A549 (cell line): ENCODE data around the gene POLD2. TPM values are rescaled to one million over a fixed set of nuclear protein-coding genes. Genes with fewer than 3 reads are reported as not detected.

Experiments
- ATAC-seq, 2 experiments: fragments of 200-7000 bp in 1 of 2; fragments of >200 bp in 1 of 2; cut with Nextera tagmentation in 1 of 2; cut with Tn5 transposase in 1 of 2; 3 replicates each; pipeline versions ENCODE4 v1.8.0 to v1.9.1; 2018 to 2020; ENCODE audit warnings: mild to moderate bottlenecking in 1 of 2, moderate library complexity in 1 of 2
- CTCF ChIA-PET: fragments of 300-600 bp; sonication (Branson Sonifier 250); formaldehyde crosslinking; extraction: SDS; loops from one replicate; lab custom pipeline; 2021; ENCODE audit warnings: antibody characterized with exemption, inconsistent platforms; lab: Yijun Ruan, JAX
- POLR2A ChIA-PET: fragments of 350-600 bp; formaldehyde crosslinking; extraction: SDS; loops from one replicate; lab custom pipeline; 2021; ENCODE audit warnings: antibody characterized with exemption, inconsistent platforms; lab: Yijun Ruan, JAX
- DNase-seq, 2 experiments: peaks; one replicate each; pipeline versions ENCODE4 v3.0.0 to v3.0.0-alpha.2; 2011 to 2016; ENCODE audit warnings: low read depth in 1 of 2, low spot score in 1 of 2
- FAIRE-seq: peaks from 2 replicates; lab custom pipeline; 2011; peaks lifted over from hg19 to GRCh38; lab: Jason Lieb, UNC
- H3K27ac ChIP-seq, 2 experiments: fragments of >200 bp; sonication (Bioruptor Twin); formaldehyde crosslinking; 3 replicates each; pipeline ENCODE4 v1.5.1; 2016 to 2017
- H3K4me1 ChIP-seq: fragments of >200 bp; sonication (Bioruptor Twin); formaldehyde crosslinking; 3 replicates; pipeline ENCODE4 v1.6.1; 2016
- H3K4me2 ChIP-seq: fragments of >200 bp; sonication (Bioruptor Twin); formaldehyde crosslinking; 3 replicates; pipeline ENCODE4 v1.6.1; 2016
- H3K4me3 ChIP-seq: fragments of >200 bp; sonication (Bioruptor Twin); formaldehyde crosslinking; 3 replicates; pipeline ENCODE4 v1.5.1; 2016
- H3K9me3 ChIP-seq: fragments of >200 bp; sonication (Bioruptor Twin); formaldehyde crosslinking; 3 replicates; pipeline ENCODE4 v1.6.1; 2016
- BHLHE40 ChIP-seq: IDR thresholded peaks from 2 replicates; pipeline ENCODE4 v1.6.1; 2012; ENCODE audit warnings: low read depth, low read length, inconsistent platforms
- CBX8 ChIP-seq: fragments of 200-600 bp; sonication (generic); IDR thresholded peaks from 2 replicates; pipeline ENCODE4 v1.6.1; 2016
- CEBPB ChIP-seq, 2 experiments: fragments of >200 bp in 1 of 2; sonication (Bioruptor Twin) in 1 of 2; formaldehyde crosslinking in 1 of 2; IDR thresholded peaks; 2 replicates each; pipeline ENCODE4 v1.6.1; 2012 to 2016
- CHD2 ChIP-seq: fragments of 150-350 bp; IDR thresholded peaks from 2 replicates; pipeline ENCODE4 v1.6.1; 2014; ENCODE audit warnings: low read length; ENCODE audit not compliant: partially characterized antibody
- CHD4 ChIP-seq: fragments of 200-600 bp; sonication (generic); IDR thresholded peaks from 2 replicates; pipeline ENCODE4 v1.6.1; 2016; ENCODE audit warnings: antibody characterized with exemption, mild to moderate bottlenecking, borderline replicate concordance
- EHF ChIP-seq: fragments of 250-450 bp; sonication (Bioruptor Pico); IDR thresholded peaks from 2 replicates; pipeline ENCODE4 v1.5.0; 2020; ENCODE audit warnings: mild to moderate bottlenecking
- ESRRA ChIP-seq: fragments of 150-350 bp; IDR thresholded peaks from 2 replicates; pipeline ENCODE4 v1.6.1; 2014; ENCODE audit warnings: mild to moderate bottlenecking, low read length, borderline replicate concordance
- FOXS1 ChIP-seq: fragments of 250-450 bp; sonication (Bioruptor Pico); IDR thresholded peaks from 2 replicates; pipeline ENCODE4 v1.5.0; 2020; ENCODE audit warnings: mild to moderate bottlenecking, moderate library complexity
- MAZ ChIP-seq: fragments of 150-350 bp; IDR thresholded peaks from 2 replicates; pipeline ENCODE4 v1.6.1; 2014; ENCODE audit warnings: antibody characterized with exemption, low read depth, low read length, borderline replicate concordance
- MYC ChIP-seq: IDR thresholded peaks from 2 replicates; pipeline ENCODE4 v1.6.1; 2012; ENCODE audit warnings: mild to moderate bottlenecking, inconsistent platforms, low read length, improper control_type of control experiment, borderline replicate concordance
- NFE2L2 ChIP-seq: fragments of 150-350 bp; conservative IDR thresholded peaks from 2 replicates; pipeline ENCODE4 v1.6.1; 2014; ENCODE audit warnings: low read length
- NR3C1 ChIP-seq: fragments of >200 bp; sonication (Bioruptor Twin); formaldehyde crosslinking; IDR thresholded peaks from 3 replicates; pipeline ENCODE4 v1.6.1; 2017
- POLR2A ChIP-seq: IDR thresholded peaks from 2 replicates; pipeline ENCODE4 v1.6.1; 2012; ENCODE audit warnings: mild to moderate bottlenecking, low read length
- REST ChIP-seq: fragments of 200-600 bp; sonication (generic); IDR thresholded peaks from 2 replicates; pipeline ENCODE4 v1.6.1; 2016; ENCODE audit warnings: antibody characterized with exemption, mild to moderate bottlenecking, moderate library complexity
- TP53 ChIP-seq: fragments of 250-450 bp; sonication (Bioruptor Pico); IDR thresholded peaks from 2 replicates; pipeline ENCODE4 v1.5.0; 2021; ENCODE audit warnings: mild to moderate bottlenecking, moderate library complexity
- USF2 ChIP-seq: fragments of 450-650 bp; IDR thresholded peaks from 2 replicates; pipeline ENCODE4 v1.6.1; 2014; ENCODE audit warnings: antibody characterized with exemption
- ZNF302 ChIP-seq: fragments of 250-450 bp; sonication (Bioruptor Pico); IDR thresholded peaks from 2 replicates; pipeline ENCODE4 v1.9.0; 2021; ENCODE audit warnings: inconsistent platforms, mild to moderate bottlenecking, moderate library complexity
- WGBS: methylation state at CpG from one replicate; pipeline ENCODE4 v1.1.6; 2017; ENCODE audit errors: missing lambda C conversion rate; 5-methylcytosine and 5-hydroxymethylcytosine counted together
- polyA plus RNA-seq, 4 experiments: library from polyadenylated mRNA; depleted of rRNA in 3 of 4; stranded (reverse); fragments of >200 nt; fragmentation: RNase III in 1 of 4; extraction: RNeasy Plus Mini Kit Qiagen cat#74134 plus additional on column Dnase treatment in 1 of 4; gene quantifications; 2 replicates in 3 of 4; 3 replicates in 1 of 4; pipeline ENCODE4 v1.2.3, GENCODE V29; 2011 to 2017
- TF ChIP-seq, protein P1 (sequence below): IDR thresholded peaks from 2 replicates; pipeline ENCODE4 v1.6.1; 2012
- TF ChIP-seq, protein P2 (sequence below): IDR thresholded peaks from 2 replicates; pipeline ENCODE4 v1.6.1; 2012; ENCODE audit warnings: low read depth, borderline replicate concordance
- TF ChIP-seq, protein P3 (sequence below): fragments of 250-450 bp; sonication (Bioruptor Pico); IDR thresholded peaks from 2 replicates; pipeline ENCODE4 v1.5.0; 2020; ENCODE audit warnings: low read depth, mild to moderate bottlenecking, moderate library complexity

The POLD2 gene
- polyA plus RNA-seq, 2 of the 4 experiments (the other 2 are of a cell fraction): 126 to 138 TPM

- TF ChIP-seq REST (no peak), MAZ (no peak)
- Histone ChIP-seq H3K27ac (no peak overlapping the region), H3K4me1 (no peaks in the 10 kb centered on the region), H3K4me3 (no peak overlapping the region), H3K4me2 (no peak overlapping the region), H3K9me3 (no peaks in the 10 kb centered on the region)
- ChIA-PET CTCF (interaction anchor here (0.6 to 1.8 kb wide), 2 partner anchors 8 to 12 kb away, joined by 3 to 5 read pairs; no protein-coding TSS in a partner anchor), POLR2A (no interaction called here)
- no peak for DNase-seq
- no peak for ATAC-seq
- WGBS: 71% methylated on average over 13 of the region's 14 CpGs
- no peak for FAIRE-seq
Observed at GRCh38 chr7:44139311-44140010, 16.1 kb upstream of the POLD2 start.

DNA sequence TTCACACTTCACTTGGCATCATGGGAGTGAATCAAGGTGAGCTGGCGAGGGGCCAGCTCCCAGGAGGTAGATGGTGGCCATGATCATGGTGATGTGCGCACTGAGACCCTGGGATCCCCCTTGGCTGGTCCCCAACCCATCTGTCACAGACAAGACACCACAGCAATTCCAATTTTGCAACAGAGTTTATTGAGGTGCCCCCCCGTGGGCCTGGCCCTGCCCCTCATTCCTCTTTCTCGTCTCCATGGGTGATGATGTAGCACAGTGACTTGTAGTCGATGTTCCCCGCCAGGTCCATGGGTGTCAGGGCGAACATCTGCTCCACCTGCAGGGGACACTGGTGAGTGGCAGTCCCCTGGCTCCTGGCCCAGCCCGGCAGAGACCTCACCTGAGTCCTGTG lies 15.3 kb upstream of the POLD2 start:
- no peaks in the 10 kb centered on the region for H3K4me1 ChIP-seq
- ChIA-PET CTCF (interaction anchor here (0.6 to 1.3 kb wide), 3 partner anchors 11 to 58 kb away, joined by 3 to 4 read pairs (median 4); partner anchors contain the start of gene POLD2), POLR2A (no interaction called here)
- TF ChIP-seq ZNF302 (CRISPR knock-in tag) (no peak), NFE2L2 (no peak), TP53 (CRISPR knock-in tag) (no peak), CBX8 (no peak), CHD2 (no peak), FOXS1 (no peak), NR3C1 (no peak), USF2 (no peak), POLR2A (no peak), BHLHE40 (no peak), CEBPB (IDR thresholded peaks at IDR 0.05) (no peak), MYC (no peak), EHF (CRISPR knock-in tag) (no peak), ESRRA (no peak), CHD4 (no peak)
- TF ChIP-seq, protein P1, sequence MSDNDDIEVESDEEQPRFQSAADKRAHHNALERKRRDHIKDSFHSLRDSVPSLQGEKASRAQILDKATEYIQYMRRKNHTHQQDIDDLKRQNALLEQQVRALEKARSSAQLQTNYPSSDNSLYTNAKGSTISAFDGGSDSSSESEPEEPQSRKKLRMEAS: no peak
- TF ChIP-seq, protein P2, sequence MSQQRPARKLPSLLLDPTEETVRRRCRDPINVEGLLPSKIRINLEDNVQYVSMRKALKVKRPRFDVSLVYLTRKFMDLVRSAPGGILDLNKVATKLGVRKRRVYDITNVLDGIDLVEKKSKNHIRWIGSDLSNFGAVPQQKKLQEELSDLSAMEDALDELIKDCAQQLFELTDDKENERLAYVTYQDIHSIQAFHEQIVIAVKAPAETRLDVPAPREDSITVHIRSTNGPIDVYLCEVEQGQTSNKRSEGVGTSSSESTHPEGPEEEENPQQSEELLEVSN: no peak
- TF ChIP-seq, protein P3, sequence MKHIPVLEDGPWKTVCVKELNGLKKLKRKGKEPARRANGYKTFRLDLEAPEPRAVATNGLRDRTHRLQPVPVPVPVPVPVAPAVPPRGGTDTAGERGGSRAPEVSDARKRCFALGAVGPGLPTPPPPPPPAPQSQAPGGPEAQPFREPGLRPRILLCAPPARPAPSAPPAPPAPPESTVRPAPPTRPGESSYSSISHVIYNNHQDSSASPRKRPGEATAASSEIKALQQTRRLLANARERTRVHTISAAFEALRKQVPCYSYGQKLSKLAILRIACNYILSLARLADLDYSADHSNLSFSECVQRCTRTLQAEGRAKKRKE (CRISPR knock-in tag): no peak
- no peak overlapping the region for H3K4me3 ChIP-seq
- 0 out of 6 replicates have a peak, but pooled peaks of 1 of the 2 experiments have one; percentile 29 for ATAC-seq
- no peak for FAIRE-seq
- DNase-seq: no peak
- no peaks in the 10 kb centered on the region for H3K9me3 ChIP-seq
- H3K27ac ChIP-seq: no peak overlapping the region
- no peak overlapping the region for H3K4me2 ChIP-seq
- 57% methylated on average over 8 of the region's 8 CpGs for WGBS
